A673 (cell line): ENCODE measurements around the gene C9orf50. TPM values are rescaled to one million over a fixed set of nuclear protein-coding genes. Genes with fewer than 3 reads are reported as not detected.

Experiments used
- BruUV-seq: library from RNA; stranded (reverse); fragments of 400-500 nt; replicated peaks from 2 replicates; lab custom pipeline; 2021; lab: Mats Ljungman, UMichigan
- CTCF ChIA-PET: fragments of 300-600 bp; sonication (Branson Sonifier 250); formaldehyde crosslinking; loops from one replicate; lab custom pipeline; 2022; ENCODE audit warnings: antibody characterized with exemption; lab: Charles Lee
- POLR2A ChIA-PET: fragments of 300-600 bp; sonication (Branson Sonifier 250); formaldehyde crosslinking; loops from one replicate; lab custom pipeline; 2022; ENCODE audit warnings: antibody characterized with exemption; ENCODE audit not compliant: low non-redundant PET; lab: Charles Lee
- DNase-seq: peaks from one replicate; pipeline ENCODE4 v3.0.0-alpha.2; 2015; ENCODE audit warnings: low spot score
- H3K27ac ChIP-seq: fragments of 200-600 bp; sonication (generic); 2 replicates; pipeline ENCODE4 v1.5.1; 2016; ENCODE audit warnings: mixed run types, low read depth, mild to moderate bottlenecking, mixed read lengths, antibody characterized with exemption, low read length; ENCODE audit not compliant: poor library complexity, severe bottlenecking
- H3K27me3 ChIP-seq: fragments of 200-600 bp; sonication (generic); replicated peaks from 2 replicates; pipeline ENCODE4 v1.6.1; 2017; ENCODE audit warnings: mixed run types, low read depth, mild to moderate bottlenecking, mixed read lengths, antibody characterized with exemption, low read length; ENCODE audit not compliant: insufficient read depth, poor library complexity
- H3K36me3 ChIP-seq: fragments of 200-600 bp; sonication (generic); 2 replicates; pipeline ENCODE4 v1.6.1; 2016; ENCODE audit warnings: mixed run types, mild to moderate bottlenecking, mixed read lengths, antibody characterized with exemption, low read length; ENCODE audit not compliant: insufficient read depth, poor library complexity, severe bottlenecking
- H3K4me1 ChIP-seq: fragments of 200-600 bp; sonication (generic); 2 replicates; pipeline ENCODE4 v1.6.1; 2017; ENCODE audit warnings: mixed run types, mild to moderate bottlenecking, mixed read lengths, antibody characterized with exemption, low read length; ENCODE audit not compliant: insufficient read depth, poor library complexity, severe bottlenecking
- H3K4me3 ChIP-seq: fragments of 200-600 bp; sonication (generic); 2 replicates; pipeline ENCODE4 v1.5.1; 2016; ENCODE audit warnings: low read depth, mixed run types, mild to moderate bottlenecking, mixed read lengths, low read length; ENCODE audit not compliant: poor library complexity, severe bottlenecking
- H3K9me3 ChIP-seq: fragments of 200-600 bp; sonication (generic); 2 replicates; pipeline ENCODE4 v1.6.1; 2016; ENCODE audit warnings: mixed run types, low read depth, mild to moderate bottlenecking, mixed read lengths, antibody characterized with exemption, low read length; ENCODE audit not compliant: poor library complexity, severe bottlenecking
- CTCF ChIP-seq: fragments of 300-800, 200-600 bp; sonication (generic); conservative IDR thresholded peaks from 2 replicates; pipeline ENCODE4 v1.5.1; 2017; ENCODE audit warnings: low read depth, mild to moderate bottlenecking, antibody characterized with exemption, low read length, moderate library complexity, mixed read lengths
- EZH2 ChIP-seq: fragments of 200-600 bp; sonication (generic); IDR thresholded peaks from 2 replicates; pipeline ENCODE4 v1.6.1; 2017; ENCODE audit warnings: borderline replicate concordance, low read depth, mild to moderate bottlenecking, mixed read lengths, antibody characterized with exemption, low read length; ENCODE audit not compliant: poor library complexity, severe bottlenecking
- intact Hi-C: fragments of 100-400 bp; cut with micrococcal nuclease; formaldehyde crosslinking; loops from one replicate; pipeline ENCODE4 v1.10.0; 2022; ENCODE audit not compliant: unreplicated experiment
- total RNA-seq: library from RNA; stranded (reverse); gene quantifications from 2 replicates; pipeline ENCODE4 v1.2.3, GENCODE V29; 2021

C9orf50 gene
- total RNA-seq, 1 experiment from 2014 or later: not detected

GRCh38 chr9:129568560-129569501 is 52.1 kb downstream of the C9orf50 start:
- H3K4me3 ChIP-seq: peak overlapping the region; percentile 57
- TF ChIP-seq CTCF (no peak), EZH2 (no peak)
- H3K36me3 ChIP-seq: no peaks in the 10 kb centered on the region
- POLR2A ChIA-PET: interaction anchor here (0.6 kb wide), 1 partner anchor 41 kb away, joined by 13 read pairs; no protein-coding TSS in a partner anchor
- CTCF ChIA-PET: interaction anchor here (0.6 kb wide), 1 partner anchor 28 kb away, joined by 3 read pairs; no protein-coding TSS in a partner anchor
- peak overlapping the region; percentile 50 for H3K27ac ChIP-seq
- intact Hi-C loops: no loop called here
- H3K4me1 ChIP-seq: peaks cover 35% of the 10 kb centered on the region
- H3K27me3 ChIP-seq: no peaks in the 10 kb centered on the region
- no TSS peak for BruUV-seq
- H3K9me3 ChIP-seq: no peaks in the 10 kb centered on the region
- DNase-seq: peak; percentile 51

- Histone ChIP-seq H3K9me3 (no peaks in the 10 kb centered on the region), H3K4me3 (peak overlapping the region; percentile 57), H3K27me3 (no peaks in the 10 kb centered on the region), H3K36me3 (no peaks in the 10 kb centered on the region), H3K4me1 (peaks cover 35% of the 10 kb centered on the region), H3K27ac (no peak overlapping the region)
- ChIA-PET CTCF (no interaction called here), POLR2A (interaction anchor here (0.5 to 0.7 kb wide), 2 partner anchors 75 to 77 kb away, joined by 3 to 12 read pairs; no protein-coding TSS in a partner anchor)
- intact Hi-C loops: no loop called here
- BruUV-seq: no TSS peak
- TF ChIP-seq EZH2 (no peak), CTCF (no peak)
- peak; percentile 60 for DNase-seq
These were observed 52.9 kb downstream of the C9orf50 start for GRCh38 chr9:129567842-129568559.

- Histone ChIP-seq H3K27me3 (no peaks in the 10 kb centered on the region), H3K4me3 (no peak overlapping the region), H3K27ac (no peak overlapping the region), H3K9me3 (no peaks in the 10 kb centered on the region), H3K4me1 (peaks cover 35% of the 10 kb centered on the region), H3K36me3 (no peaks in the 10 kb centered on the region)
- no TSS peak for BruUV-seq
- no peak for TF ChIP-seq CTCF
- no peak for TF ChIP-seq EZH2
- no peak for DNase-seq
- intact Hi-C loops: no loop called here
- ChIA-PET POLR2A (interaction anchor here (0.5 to 0.7 kb wide), 2 partner anchors 74 to 76 kb away, joined by 3 to 12 read pairs; no protein-coding TSS in a partner anchor), CTCF (interaction anchor here (0.7 kb wide), 1 partner anchor 164 kb away, joined by 8 read pairs; no protein-coding TSS in a partner anchor)
These were observed 53.6 kb downstream of the C9orf50 start for GRCh38 chr9:129567329-129567728.
